Thymus (tissue), 11 donors: ENCODE results near the gene POC5. TPM values are rescaled to one million over a fixed set of nuclear protein-coding genes. Genes with fewer than 3 reads are reported as not detected.

ENCODE experiments used
- DNase-seq, 9 donors: peaks; one replicate each; pipeline ENCODE4 v3.0.0-alpha.2; 2013; ENCODE audit warnings: low spot score in 9 of 9, low read depth in 6 of 9, missing footprints in 1 of 9
- H3K27ac ChIP-seq, 2 donors: one replicate each; pipeline ENCODE4 v1.5.1; 2013; ENCODE audit warnings: control low read depth in 1 of 2, low read depth in 1 of 2, low read length in 1 of 2, mild to moderate bottlenecking in 1 of 2, moderate library complexity in 1 of 2
- H3K27me3 ChIP-seq, 2 donors: one replicate each; pipeline ENCODE4 v1.5.1; 2013; ENCODE audit warnings: low read length in 1 of 2; ENCODE audit not compliant: control insufficient read depth in 2 of 2, insufficient read depth in 1 of 2
- H3K36me3 ChIP-seq, 2 donors: one replicate each; pipeline ENCODE4 v1.5.1; 2013; ENCODE audit warnings: low read length in 1 of 2, mild to moderate bottlenecking in 1 of 2, moderate library complexity in 1 of 2; ENCODE audit not compliant: control insufficient read depth in 2 of 2, insufficient read depth in 2 of 2
- H3K4me1 ChIP-seq, 2 donors: one replicate each; pipeline ENCODE4 v1.5.1; 2013; ENCODE audit warnings: low read length in 2 of 2; ENCODE audit not compliant: control insufficient read depth in 2 of 2, insufficient read depth in 2 of 2
- H3K4me3 ChIP-seq, 2 donors: one replicate each; pipeline ENCODE4 v1.5.1; 2013; ENCODE audit warnings: low read length in 2 of 2, control low read depth in 1 of 2, mild to moderate bottlenecking in 1 of 2
- H3K9me3 ChIP-seq, 2 donors: one replicate each; pipeline ENCODE4 v1.5.1; 2013; ENCODE audit warnings: low read length in 1 of 2, mild to moderate bottlenecking in 1 of 2; ENCODE audit not compliant: control insufficient read depth in 2 of 2, insufficient read depth in 1 of 2
- WGBS: extraction: QIAGEN DNeasy Blood & Tissue Kit; methylation state at CpG from one replicate; pipeline ENCODE4 v1.1.7; 2013; 5-methylcytosine and 5-hydroxymethylcytosine counted together
- polyA plus RNA-seq: library from polyadenylated mRNA; stranded (reverse); fragments of 200-250 nt; gene quantifications from one replicate; pipeline ENCODE4 v1.2.3, GENCODE V29; 2013
- total RNA-seq: library from RNA; stranded (reverse); fragments of 120-200 nt; gene quantifications from one replicate; pipeline ENCODE4 v1.2.4, GENCODE V29; 2013
- donor health status: healthy.

POC5 gene
- total and polyA plus RNA-seq, 2 donors: 18.9 to 21.4 TPM

- peak overlapping the region; percentile 0 to 31 for H3K4me3 ChIP-seq
- DNase-seq: peak in 4 of 9 donors; percentile 7 to 46 (median 20)
- no peak overlapping the region for H3K27ac ChIP-seq
- H3K36me3 ChIP-seq: peaks cover 0 to 6% of the 10 kb centered on the region in 2 donors
- WGBS: 6% methylated on average over 10 of the region's 10 CpGs
- H3K9me3 ChIP-seq: no peaks in the 10 kb centered on the region
- H3K4me1 ChIP-seq: peaks cover 7 to 9% of the 10 kb centered on the region in 2 donors
- no peaks in the 10 kb centered on the region for H3K27me3 ChIP-seq
Observed at GRCh38 chr5:75668977-75669689, 48.1 kb downstream of the POC5 start.

DNA sequence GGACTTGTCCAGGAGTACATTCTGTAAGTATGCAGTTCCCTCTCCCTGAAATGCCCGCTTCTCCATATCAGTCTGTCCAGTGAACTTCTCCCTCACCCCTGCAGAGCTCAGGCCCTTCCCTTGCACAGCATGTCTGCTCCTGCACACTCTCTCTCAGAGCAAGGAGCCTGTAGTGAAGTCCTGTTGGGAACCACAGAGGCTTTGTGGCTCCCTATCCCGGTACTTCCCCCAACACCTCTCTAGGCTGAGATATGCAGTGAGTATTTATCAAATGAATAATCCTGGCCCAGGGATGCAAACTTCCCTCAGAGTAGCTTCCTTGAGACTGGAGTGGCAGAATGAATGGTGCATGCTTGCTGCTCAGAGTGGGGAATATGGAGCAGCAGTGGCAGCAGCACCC lies 48.8 kb downstream of the POC5 start:
- H3K36me3 ChIP-seq: peaks cover 0 to 6% of the 10 kb centered on the region in 2 donors
- H3K4me1 ChIP-seq: peaks cover 7 to 9% of the 10 kb centered on the region in 2 donors
- no peak overlapping the region for H3K27ac ChIP-seq
- no peaks in the 10 kb centered on the region for H3K9me3 ChIP-seq
- WGBS: 95% methylated on average over 2 of the region's 2 CpGs
- no peaks in the 10 kb centered on the region for H3K27me3 ChIP-seq
- H3K4me3 ChIP-seq: no peak overlapping the region
- DNase-seq: no peak

- WGBS: 96% methylated on average over 2 of the region's 2 CpGs
- H3K27ac ChIP-seq: no peak overlapping the region
- H3K4me3 ChIP-seq: no peak overlapping the region
- H3K27me3 ChIP-seq: no peaks in the 10 kb centered on the region
- H3K36me3 ChIP-seq: peaks cover 0 to 3% of the 10 kb centered on the region in 2 donors
- no peaks in the 10 kb centered on the region for H3K9me3 ChIP-seq
- DNase-seq: no peak
- H3K4me1 ChIP-seq: peaks cover 7 to 9% of the 10 kb centered on the region in 2 donors
Observed at GRCh38 chr5:75667586-75667985, 49.7 kb downstream of the POC5 start.

DNA sequence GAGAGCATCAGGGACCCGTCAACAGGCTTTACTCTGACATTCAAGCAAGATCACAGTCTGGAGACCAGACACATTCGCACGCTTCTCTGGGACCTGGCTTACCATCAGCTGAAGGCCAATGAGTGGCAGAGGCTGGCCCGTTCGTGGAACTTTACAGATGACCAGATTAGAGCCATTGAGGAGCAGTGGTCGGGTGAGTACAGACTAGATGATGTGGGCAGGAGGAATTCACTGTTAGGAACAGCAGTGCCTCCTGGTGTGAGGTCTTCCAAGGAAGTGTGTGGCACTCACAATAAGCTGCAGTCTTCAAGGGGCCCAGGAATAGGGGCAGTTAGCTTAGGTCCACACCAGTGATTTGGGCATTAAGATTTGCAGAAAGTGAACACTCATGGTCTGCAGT lies 50.4 kb downstream of the POC5 start:
- H3K36me3 ChIP-seq: no peaks in the 10 kb centered on the region
- no peak overlapping the region for H3K4me3 ChIP-seq
- H3K9me3 ChIP-seq: no peaks in the 10 kb centered on the region
- no peak for DNase-seq
- H3K27me3 ChIP-seq: no peaks in the 10 kb centered on the region
- H3K27ac ChIP-seq: no peak overlapping the region
- peaks cover 7 to 9% of the 10 kb centered on the region in 2 donors for H3K4me1 ChIP-seq
- 96% methylated on average over 6 of the region's 6 CpGs for WGBS

- 97% methylated on average over 2 of the region's 2 CpGs for WGBS
- peaks cover 7 to 9% of the 10 kb centered on the region in 2 donors for H3K4me1 ChIP-seq
- no peaks in the 10 kb centered on the region for H3K36me3 ChIP-seq
- H3K4me3 ChIP-seq: no peak overlapping the region
- DNase-seq: no peak
- no peak overlapping the region for H3K27ac ChIP-seq
- H3K9me3 ChIP-seq: no peaks in the 10 kb centered on the region
- H3K27me3 ChIP-seq: no peaks in the 10 kb centered on the region
Observed at GRCh38 chr5:75664979-75665378, 52.3 kb downstream of the POC5 start.

GRCh38 chr5:75663579-75664284 lies 53.5 kb downstream of the POC5 start:
- DNase-seq: no peak
- Histone ChIP-seq H3K9me3 (no peaks in the 10 kb centered on the region), H3K4me3 (no peak overlapping the region), H3K4me1 (peaks cover 2% of the 10 kb centered on the region in 2 donors), H3K27me3 (no peaks in the 10 kb centered on the region), H3K27ac (no peak overlapping the region), H3K36me3 (no peaks in the 10 kb centered on the region)
- WGBS: 89% methylated on average over 12 of the region's 12 CpGs

DNA sequence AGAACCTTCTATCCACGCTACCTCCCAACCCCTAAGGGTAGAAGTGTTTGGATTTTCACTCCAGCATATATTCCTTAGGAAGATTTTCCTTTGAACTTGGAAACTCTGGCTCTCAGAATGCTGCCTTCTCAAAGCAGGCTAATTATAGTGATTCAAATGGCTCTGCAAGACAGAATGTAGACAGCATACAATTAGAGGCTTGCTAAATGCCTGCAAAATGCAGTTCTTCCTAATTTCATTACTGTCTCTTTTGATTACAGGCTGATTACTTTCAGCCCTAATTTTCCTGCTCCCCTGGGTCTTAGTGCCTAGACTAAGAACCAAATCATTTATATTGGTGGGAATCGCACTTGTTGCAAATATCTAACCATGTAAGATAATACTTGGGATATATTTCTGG lies 55.2 kb downstream of the POC5 start:
- 94% methylated on average over 2 of the region's 2 CpGs for WGBS
- no peak for DNase-seq
- Histone ChIP-seq H3K9me3 (no peaks in the 10 kb centered on the region), H3K36me3 (no peaks in the 10 kb centered on the region), H3K4me3 (no peak overlapping the region), H3K27ac (no peak overlapping the region), H3K4me1 (no peaks in the 10 kb centered on the region), H3K27me3 (no peaks in the 10 kb centered on the region)

GRCh38 chr5:75660678-75661465 lies 56.4 kb downstream of the POC5 start:
- 90% methylated on average over 16 of the region's 16 CpGs for WGBS
- no peak overlapping the region for H3K4me3 ChIP-seq
- H3K4me1 ChIP-seq: no peaks in the 10 kb centered on the region
- no peak for DNase-seq
- H3K36me3 ChIP-seq: no peaks in the 10 kb centered on the region
- no peaks in the 10 kb centered on the region for H3K9me3 ChIP-seq
- H3K27ac ChIP-seq: no peak overlapping the region
- H3K27me3 ChIP-seq: no peaks in the 10 kb centered on the region
